HepG2 (cell line): ENCODE data around the gene DMRT1. TPM values are rescaled to one million over a fixed set of nuclear protein-coding genes. Genes with fewer than 3 reads are reported as not detected.
A peak's percentile ranks its signal among the peaks of the same experiment; 100 is the strongest.

Experiments used
- ATAC-seq: fragments of 200-7000 bp; cut with Tn5 transposase; 3 replicates; pipeline ENCODE4 v1.9.1; 2020; ENCODE audit warnings: mild to moderate bottlenecking, moderate library complexity
- BruUV-seq: library from RNA; stranded (reverse); fragments of 400-500 nt; replicated peaks from 2 replicates; lab custom pipeline; 2021; lab: Mats Ljungman, UMichigan
- CTCF ChIA-PET: fragments of 300-600 bp; formaldehyde crosslinking; extraction: SDS; loops from one replicate; lab custom pipeline; 2021; ENCODE audit warnings: low total read pairs, inconsistent platforms, low intra/inter-chr PET ratio; lab: Yijun Ruan, JAX
- POLR2A ChIA-PET: fragments of 350-600 bp; sonication (Branson Sonifier 250); formaldehyde crosslinking; loops from one replicate; lab custom pipeline; 2020; ENCODE audit warnings: antibody characterized with exemption, inconsistent platforms; lab: Yijun Ruan, JAX
- DNase-seq: peaks from one replicate; pipeline ENCODE4 v3.0.0-alpha.2; 2015; ENCODE audit warnings: low spot score
- FAIRE-seq: peaks from 3 replicates; lab custom pipeline; 2011; peaks lifted over from hg19 to GRCh38; lab: Jason Lieb, UNC
- H2AFZ ChIP-seq: one replicate; pipeline ENCODE4 v1.6.1; 2011; ENCODE audit warnings: low read length, inconsistent platforms
- H3K27ac ChIP-seq: fragments of 300-600 bp; 3 replicates; pipeline ENCODE4 v1.8.0; 2011; ENCODE audit warnings: mixed run types, mild to moderate bottlenecking, mixed read lengths, low read length, inconsistent platforms; ENCODE audit not compliant: insufficient read depth; ENCODE audit errors: extremely low read length
- H3K27me3 ChIP-seq, 2 experiments: fragments of 200-600 bp in 1 of 2; 2 replicates in 1 of 2; 3 replicates in 1 of 2; pipeline versions ENCODE4 v1.6.0 to v1.8.0; 2011; ENCODE audit warnings: low read length in 2 of 2, mild to moderate bottlenecking in 2 of 2, moderate library complexity in 2 of 2, inconsistent platforms in 1 of 2; ENCODE audit not compliant: insufficient read depth in 2 of 2, control insufficient read depth in 1 of 2
- H3K36me3 ChIP-seq, 2 experiments: fragments of 200-600 bp in 1 of 2; replicated peaks in 1 of 2; 2 replicates in 1 of 2; 3 replicates in 1 of 2; pipeline versions ENCODE4 v1.5.1 to v1.8.0; 2011; ENCODE audit warnings: low read length in 2 of 2, inconsistent platforms in 1 of 2; ENCODE audit not compliant: insufficient read depth in 2 of 2, control insufficient read depth in 1 of 2
- H3K4me1 ChIP-seq: 2 replicates; pipeline ENCODE4 v1.5.1; 2012; ENCODE audit warnings: low read length, inconsistent platforms; ENCODE audit not compliant: insufficient read depth
- H3K4me2 ChIP-seq: 2 replicates; pipeline ENCODE4 v1.6.0; 2011; ENCODE audit warnings: low read depth, low read length, inconsistent platforms
- H3K4me3 ChIP-seq, 3 experiments: fragments of 200-600 bp in 1 of 3; sonication (generic), shearing (Covaris generic) in 1 of 3; replicated peaks in 1 of 3; 2 replicates each; pipeline ENCODE4 v1.5.1; 2011 to 2016; ENCODE audit warnings: low read length in 3 of 3, inconsistent platforms in 2 of 3, low read depth in 2 of 3, mild to moderate bottlenecking in 2 of 3, control low read depth in 1 of 3, mixed read lengths in 1 of 3; ENCODE audit not compliant: insufficient read depth in 1 of 3
- H3K79me2 ChIP-seq: one replicate; pipeline ENCODE4 v1.6.1; 2011; ENCODE audit warnings: low read length, inconsistent platforms; ENCODE audit not compliant: insufficient read depth
- H3K9ac ChIP-seq: 2 replicates; pipeline ENCODE4 v1.6.0; 2011; ENCODE audit warnings: mild to moderate bottlenecking, low read depth, low read length, inconsistent platforms; ENCODE audit not compliant: insufficient read depth
- H3K9me3 ChIP-seq: 2 replicates; pipeline ENCODE4 v1.5.1; 2012; ENCODE audit warnings: mild to moderate bottlenecking, low read length
- H4K20me1 ChIP-seq: 2 replicates; pipeline ENCODE4 v1.6.0; 2011; ENCODE audit warnings: inconsistent platforms, mild to moderate bottlenecking, low read length, moderate library complexity; ENCODE audit not compliant: insufficient read depth
- GMEB2 ChIP-seq: IDR thresholded peaks from 2 replicates; pipeline ENCODE4 v1.6.1; 2016; ENCODE audit warnings: missing biosample characterization, missing genetic modification reagents, low read depth
- MNT ChIP-seq: fragments of 450-650 bp; IDR thresholded peaks from 2 replicates; pipeline ENCODE4 v1.6.1; 2016
- WGBS: methylation state at CpG from one replicate; pipeline ENCODE4 v1.1.6; 2017; ENCODE audit warnings: low lambda C conversion rate; 5-methylcytosine and 5-hydroxymethylcytosine counted together
- in situ Hi-C: cut with HindIII; loops from 2 replicates; pipeline ENCODE4 v1.10.0; 2017; ENCODE audit warnings: low pct_unique_long_range_greater_than_20kb; ENCODE audit not compliant: extremely low pct_ligation_motif_present
- intact Hi-C: fragments of 100-400 bp; cut with micrococcal nuclease; formaldehyde crosslinking; loops from one replicate; pipeline ENCODE4 v1.10.0; 2022; ENCODE audit not compliant: unreplicated experiment
- polyA plus RNA-seq, 8 experiments: library from polyadenylated mRNA; depleted of rRNA in 3 of 8; stranded (reverse) in 7 of 8; unstranded in 1 of 8; fragments of >200 nt; fragmentation: Illumina TruSeq in 4 of 8; extraction: Trizol in 4 of 8; gene quantifications; 2 replicates each; pipeline versions ENCODE4 v1.2.1 to v1.2.3, GENCODE V29; 2011 to 2016; ENCODE audit warnings: low read depth in 4 of 8, missing spikeins in 1 of 8, mixed read lengths in 1 of 8; ENCODE audit not compliant: insufficient read depth in 1 of 8
- total RNA-seq, 5 experiments: library from RNA; depleted of rRNA; stranded (reverse); fragments of >200 nt; fragmentation: Illumina TruSeq; extraction: Trizol; gene quantifications; 2 replicates each; pipeline ENCODE4 v1.2.3, GENCODE V29; 2016; ENCODE audit warnings: low read depth in 1 of 5
- TF ChIP-seq, protein P1 (sequence below): sonication (generic); formaldehyde crosslinking; IDR thresholded peaks from 2 replicates; pipeline ENCODE4 v1.4.0; 2020; ENCODE audit warnings: missing genetic modification reagents, mild to moderate bottlenecking, borderline replicate concordance

Gene DMRT1
- total and polyA plus RNA-seq, 2 of the 13 experiments (the other 11 are each of a cell fraction or from before 2014, with no cell fraction given): not detected

DNA sequence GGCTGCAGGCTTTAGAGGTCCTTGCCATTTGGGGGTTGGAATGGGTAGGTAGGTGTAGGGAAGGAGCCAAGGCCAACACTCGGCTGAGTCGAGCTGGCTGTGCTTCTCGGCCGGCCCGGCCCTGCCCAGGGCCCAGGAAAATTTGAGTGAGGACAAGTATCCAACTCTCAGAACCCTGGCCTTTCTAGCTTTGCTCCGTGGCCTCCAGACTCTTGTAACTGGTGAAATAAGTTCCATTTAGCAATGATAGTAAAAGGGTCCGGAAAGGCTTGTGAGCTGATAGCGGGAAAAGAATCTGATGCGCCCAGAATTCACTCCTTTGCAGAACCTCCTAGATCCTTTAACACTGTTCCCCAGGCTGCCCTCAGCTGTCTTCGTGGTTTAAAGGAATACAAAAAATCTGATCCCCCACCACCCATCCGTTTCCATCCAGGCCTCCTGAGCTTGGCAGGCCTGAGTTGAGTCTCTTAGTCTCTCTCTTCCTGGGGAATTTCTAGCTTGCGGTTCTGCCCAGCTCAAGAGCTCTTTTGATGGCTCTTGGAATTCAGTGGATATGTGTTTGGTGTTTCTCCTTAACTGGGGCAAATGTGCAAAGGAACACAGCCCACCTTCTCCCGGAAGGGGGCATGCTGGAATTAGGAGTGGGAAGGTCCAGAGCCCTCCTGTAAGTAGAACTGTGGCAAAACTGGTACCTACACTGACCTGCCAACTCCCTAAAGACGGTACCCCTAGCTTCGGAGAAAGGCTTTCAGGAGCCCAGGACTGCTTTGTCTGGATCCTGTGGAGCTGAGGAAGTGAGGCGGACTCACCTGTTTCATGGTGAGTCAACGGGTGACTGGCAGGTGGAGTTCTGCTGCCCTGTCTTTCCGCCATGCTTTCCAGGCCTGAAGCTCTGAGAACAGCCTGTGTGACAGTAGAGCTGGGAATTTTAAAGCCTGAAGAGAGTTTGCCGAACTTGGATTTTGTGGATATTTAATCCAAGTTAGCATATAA is 136.6 kb downstream of the DMRT1 start:
- WGBS: 29% methylated on average over 17 of the region's 19 CpGs
- Histone ChIP-seq H3K4me1 (no peaks in the 10 kb centered on the region), H3K36me3 (no peaks in the 10 kb centered on the region), H3K79me2 (no peaks in the 10 kb centered on the region), H3K9me3 (no peaks in the 10 kb centered on the region), H3K27ac (no peak overlapping the region), H3K4me3 (no peak overlapping the region), H3K27me3 (peaks cover 10 to 83% of the 10 kb centered on the region in 2 experiments), H3K9ac (no peak overlapping the region), H3K4me2 (no peak overlapping the region), H2AFZ (no peak overlapping the region), H4K20me1 (no peaks in the 10 kb centered on the region)
- POLR2A ChIA-PET: no interaction called here
- no peak for ATAC-seq
- in situ Hi-C loops (loop anchor here (25.0 kb wide), 1 partner anchor 391 kb away; no protein-coding TSS in a partner anchor), intact Hi-C loops (no loop called here)
- no TSS peak for BruUV-seq
- CTCF ChIA-PET: no interaction called here
- DNase-seq: no peak
- no peak for TF ChIP-seq GMEB2
- FAIRE-seq: no peak

- Histone ChIP-seq H3K4me3 (no peak overlapping the region), H3K4me1 (no peaks in the 10 kb centered on the region), H3K9ac (no peak overlapping the region), H4K20me1 (no peaks in the 10 kb centered on the region), H3K27me3 (peaks cover 8 to 68% of the 10 kb centered on the region in 2 experiments), H3K4me2 (no peak overlapping the region), H3K9me3 (no peaks in the 10 kb centered on the region), H3K27ac (no peak overlapping the region), H2AFZ (no peak overlapping the region), H3K79me2 (no peaks in the 10 kb centered on the region), H3K36me3 (no peaks in the 10 kb centered on the region)
- in situ Hi-C loops (loop anchor here (25.0 kb wide), 1 partner anchor 393 kb away; no protein-coding TSS in a partner anchor), intact Hi-C loops (no loop called here)
- TF ChIP-seq, protein P1, sequence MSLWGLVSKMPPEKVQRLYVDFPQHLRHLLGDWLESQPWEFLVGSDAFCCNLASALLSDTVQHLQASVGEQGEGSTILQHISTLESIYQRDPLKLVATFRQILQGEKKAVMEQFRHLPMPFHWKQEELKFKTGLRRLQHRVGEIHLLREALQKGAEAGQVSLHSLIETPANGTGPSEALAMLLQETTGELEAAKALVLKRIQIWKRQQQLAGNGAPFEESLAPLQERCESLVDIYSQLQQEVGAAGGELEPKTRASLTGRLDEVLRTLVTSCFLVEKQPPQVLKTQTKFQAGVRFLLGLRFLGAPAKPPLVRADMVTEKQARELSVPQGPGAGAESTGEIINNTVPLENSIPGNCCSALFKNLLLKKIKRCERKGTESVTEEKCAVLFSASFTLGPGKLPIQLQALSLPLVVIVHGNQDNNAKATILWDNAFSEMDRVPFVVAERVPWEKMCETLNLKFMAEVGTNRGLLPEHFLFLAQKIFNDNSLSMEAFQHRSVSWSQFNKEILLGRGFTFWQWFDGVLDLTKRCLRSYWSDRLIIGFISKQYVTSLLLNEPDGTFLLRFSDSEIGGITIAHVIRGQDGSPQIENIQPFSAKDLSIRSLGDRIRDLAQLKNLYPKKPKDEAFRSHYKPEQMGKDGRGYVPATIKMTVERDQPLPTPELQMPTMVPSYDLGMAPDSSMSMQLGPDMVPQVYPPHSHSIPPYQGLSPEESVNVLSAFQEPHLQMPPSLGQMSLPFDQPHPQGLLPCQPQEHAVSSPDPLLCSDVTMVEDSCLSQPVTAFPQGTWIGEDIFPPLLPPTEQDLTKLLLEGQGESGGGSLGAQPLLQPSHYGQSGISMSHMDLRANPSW (CRISPR knock-in tag): no peak
- TF ChIP-seq MNT: 0 out of 2 replicates have a peak, but pooled peaks have one; percentile 8
- no peak for DNase-seq
- ChIA-PET CTCF (no interaction called here), POLR2A (no interaction called here)
- WGBS: 3% methylated on average over 2 of the region's 2 CpGs
- no TSS peak for BruUV-seq
- ATAC-seq: no peak
- no peak for FAIRE-seq
These were observed 138.5 kb downstream of the DMRT1 start for GRCh38 chr9:979983-980382.
